IMR-90 (cell line): ENCODE results near the gene TOP2A. TPM values are rescaled to one million over a fixed set of nuclear protein-coding genes. Genes with fewer than 3 reads are reported as not detected.

Source experiments
- ATAC-seq: fragments of 200-7000 bp; cut with Tn5 transposase; 2 replicates; pipeline ENCODE4 v1.9.1; 2020; ENCODE audit warnings: low read depth, mild to moderate bottlenecking, moderate library complexity
- BruUV-seq: library from RNA; stranded (reverse); fragments of 400-500 nt; replicated peaks from 2 replicates; lab custom pipeline; 2021; lab: Mats Ljungman, UMichigan
- CTCF ChIA-PET: fragments of 300-600 bp; formaldehyde crosslinking; extraction: SDS; loops from one replicate; lab custom pipeline; 2021; ENCODE audit warnings: antibody characterized with exemption; lab: Yijun Ruan, JAX
- POLR2A ChIA-PET: fragments of 300-600 bp; sonication (Branson Sonifier 250); formaldehyde crosslinking; loops from one replicate; lab custom pipeline; 2022; ENCODE audit warnings: antibody characterized with exemption; ENCODE audit not compliant: unreplicated experiment; lab: Charles Lee
- DNase-seq: peaks from one replicate; pipeline ENCODE4 v3.0.0; 2013
- H2AFZ ChIP-seq: replicated peaks from 2 replicates; pipeline ENCODE3; 2013; ENCODE audit warnings: low read length, mild to moderate bottlenecking; ENCODE audit not compliant: poor library complexity
- H2AK5ac ChIP-seq: 2 replicates; pipeline ENCODE4 v1.6.1; 2013; ENCODE audit warnings: low read depth, low read length, inconsistent platforms
- H2AK9ac ChIP-seq: replicated peaks from 2 replicates; pipeline ENCODE3; 2013; ENCODE audit warnings: mild to moderate bottlenecking, low read depth, low read length, moderate library complexity; ENCODE audit not compliant: poor library complexity
- H2BK120ac ChIP-seq: 2 replicates; pipeline ENCODE4 v1.6.1; 2013; ENCODE audit warnings: low read depth, low read length, inconsistent platforms
- H2BK15ac ChIP-seq: 3 replicates; pipeline ENCODE4 v1.6.1; 2013; ENCODE audit warnings: low read depth, low read length, inconsistent platforms
- H2BK20ac ChIP-seq: 2 replicates; pipeline ENCODE4 v1.6.1; 2013; ENCODE audit warnings: low read depth, mild to moderate bottlenecking, inconsistent platforms, low read length, moderate library complexity
- H2BK5ac ChIP-seq: 2 replicates; pipeline ENCODE4 v1.6.1; 2013; ENCODE audit warnings: mild to moderate bottlenecking, low read depth, low read length, inconsistent platforms; ENCODE audit not compliant: poor library complexity, severe bottlenecking
- H3K14ac ChIP-seq: replicated peaks from 2 replicates; pipeline ENCODE4 v1.6.1; 2013; ENCODE audit warnings: low read depth, low read length, inconsistent platforms
- H3K18ac ChIP-seq: 2 replicates; pipeline ENCODE4 v1.6.1; 2013; ENCODE audit warnings: low read depth, low read length, control low read depth
- H3K23ac ChIP-seq: 2 replicates; pipeline ENCODE4 v1.6.1; 2013; ENCODE audit warnings: low read depth, low read length, inconsistent platforms
- H3K27ac ChIP-seq: 2 replicates; pipeline ENCODE4 v1.5.1; 2013; ENCODE audit warnings: mild to moderate bottlenecking, control low read depth, low read length; ENCODE audit not compliant: insufficient read depth
- H3K27me3 ChIP-seq: 2 replicates; pipeline ENCODE4 v1.6.1; 2013; ENCODE audit warnings: low read length; ENCODE audit not compliant: control insufficient read depth, insufficient read depth
- H3K36me3 ChIP-seq: 2 replicates; pipeline ENCODE4 v1.6.1; 2013; ENCODE audit warnings: low read length, mixed read lengths; ENCODE audit not compliant: control insufficient read depth, insufficient read depth
- H3K4ac ChIP-seq: 2 replicates; pipeline ENCODE4 v1.6.1; 2013; ENCODE audit warnings: low read depth, low read length, inconsistent platforms
- H3K4me1 ChIP-seq: 2 replicates; pipeline ENCODE4 v1.6.1; 2013; ENCODE audit warnings: low read length, mixed read lengths; ENCODE audit not compliant: control insufficient read depth, insufficient read depth
- H3K4me2 ChIP-seq: 2 replicates; pipeline ENCODE4 v1.6.1; 2013; ENCODE audit warnings: low read depth, mild to moderate bottlenecking, control low read depth, low read length, moderate library complexity
- H3K4me3 ChIP-seq: 2 replicates; pipeline ENCODE4 v1.5.1; 2013; ENCODE audit warnings: low read depth, mild to moderate bottlenecking, control low read depth, low read length, moderate library complexity; ENCODE audit not compliant: insufficient read depth
- H3K56ac ChIP-seq: 2 replicates; pipeline ENCODE4 v1.6.1; 2013; ENCODE audit warnings: low read length, inconsistent platforms; ENCODE audit not compliant: insufficient read depth; ENCODE audit errors: extremely low read depth
- H3K79me1 ChIP-seq, 2 experiments: 2 replicates each; pipeline ENCODE4 v1.6.1; 2013; ENCODE audit warnings: low read length in 2 of 2, inconsistent platforms in 1 of 2, low read depth in 1 of 2
- H3K9ac ChIP-seq: 2 replicates; pipeline ENCODE4 v1.6.1; 2013; ENCODE audit warnings: low read depth, low read length, control low read depth
- H3K9me1 ChIP-seq: 2 replicates; pipeline ENCODE4 v1.6.1; 2013; ENCODE audit warnings: low read length, inconsistent platforms; ENCODE audit not compliant: insufficient read depth
- H3K9me3 ChIP-seq: 2 replicates; pipeline ENCODE4 v1.6.1; 2013; ENCODE audit warnings: low read length; ENCODE audit not compliant: control insufficient read depth, insufficient read depth
- H4K20me1 ChIP-seq: 2 replicates; pipeline ENCODE4 v1.6.1; 2013; ENCODE audit warnings: low read length, inconsistent platforms; ENCODE audit not compliant: insufficient read depth
- H4K5ac ChIP-seq: 2 replicates; pipeline ENCODE4 v1.6.1; 2013; ENCODE audit warnings: mild to moderate bottlenecking, low read depth, low read length, control low read depth
- H4K8ac ChIP-seq, 2 experiments: 2 replicates each; pipeline ENCODE4 v1.6.1; 2013; ENCODE audit warnings: low read depth in 2 of 2, low read length in 2 of 2, control low read depth in 1 of 2, inconsistent platforms in 1 of 2
- H4K91ac ChIP-seq: 2 replicates; pipeline ENCODE4 v1.6.1; 2013; ENCODE audit warnings: low read depth, low read length, inconsistent platforms; ENCODE audit not compliant: insufficient read depth
- BHLHE40 ChIP-seq: fragments of 150-350 bp; IDR thresholded peaks from 2 replicates; pipeline ENCODE4 v1.6.1; 2016; ENCODE audit warnings: mild to moderate bottlenecking, low read depth, low read length
- CEBPB ChIP-seq: IDR thresholded peaks from 2 replicates; pipeline ENCODE4 v1.6.1; 2012; ENCODE audit warnings: low read depth, low read length, improper control_type of control experiment
- CHD1 ChIP-seq: IDR thresholded peaks from 2 replicates; pipeline ENCODE4 v1.6.1; 2012; ENCODE audit warnings: low read depth, low read length, improper control_type of control experiment
- CTCF ChIP-seq: conservative IDR thresholded peaks from 2 replicates; pipeline ENCODE4 v1.5.1; 2012; ENCODE audit warnings: mild to moderate bottlenecking, low read depth, low read length, improper control_type of control experiment
- ELK1 ChIP-seq: fragments of 150-350 bp; IDR thresholded peaks from 2 replicates; pipeline ENCODE4 v1.6.1; 2016; ENCODE audit warnings: low read depth, mild to moderate bottlenecking, low read length, moderate library complexity, borderline replicate concordance
- FOS ChIP-seq: fragments of 150-350 bp; IDR thresholded peaks from 2 replicates; pipeline ENCODE4 v1.6.1; 2016; ENCODE audit warnings: low read depth, low read length
- MAFK ChIP-seq: IDR thresholded peaks from 2 replicates; pipeline ENCODE4 v1.6.1; 2012; ENCODE audit warnings: low read depth, low read length, improper control_type of control experiment
- MAZ ChIP-seq: IDR thresholded peaks from 2 replicates; pipeline ENCODE4 v1.6.1; 2012; ENCODE audit warnings: low read depth, mild to moderate bottlenecking, low read length, improper control_type of control experiment, moderate library complexity, borderline replicate concordance
- MXI1 ChIP-seq: IDR thresholded peaks from 2 replicates; pipeline ENCODE4 v1.6.1; 2012; ENCODE audit warnings: low read depth, mild to moderate bottlenecking, low read length, moderate library complexity, borderline replicate concordance
- NFE2L2 ChIP-seq: fragments of 150-350 bp; IDR thresholded peaks from 2 replicates; pipeline ENCODE4 v1.6.1; 2016; ENCODE audit warnings: low read depth, mild to moderate bottlenecking, low read length
- POLR2A ChIP-seq: IDR thresholded peaks from 2 replicates; pipeline ENCODE4 v1.6.1; 2012; ENCODE audit warnings: mild to moderate bottlenecking, low read depth, low read length
- RAD21 ChIP-seq: IDR thresholded peaks from 2 replicates; pipeline ENCODE4 v1.6.1; 2012; ENCODE audit warnings: low read length, improper control_type of control experiment
- RCOR1 ChIP-seq: IDR thresholded peaks from 2 replicates; pipeline ENCODE4 v1.6.1; 2012; ENCODE audit warnings: mild to moderate bottlenecking, low read length, improper control_type of control experiment; ENCODE audit not compliant: insufficient replicate concordance
- RFX5 ChIP-seq: IDR thresholded peaks from 2 replicates; pipeline ENCODE4 v1.8.0; 2012; ENCODE audit warnings: low read depth, mild to moderate bottlenecking, low read length, moderate library complexity
- SMC3 ChIP-seq: fragments of 150-350 bp; IDR thresholded peaks from 2 replicates; pipeline ENCODE4 v1.6.1; 2016; ENCODE audit warnings: low read depth, mild to moderate bottlenecking, antibody characterized with exemption, low read length, moderate library complexity
- USF2 ChIP-seq: fragments of 150-350 bp; IDR thresholded peaks from 2 replicates; pipeline ENCODE4 v1.6.1; 2017; ENCODE audit warnings: mild to moderate bottlenecking, antibody characterized with exemption, low read length, low read depth
- dilution Hi-C: fragments of 300-500 bp; cut with HindIII; formaldehyde crosslinking; loops from one replicate; pipeline ENCODE4 v1.14.3; 2018; ENCODE audit warnings: low sequenced_read_pairs; ENCODE audit not compliant: unreplicated experiment
- in situ Hi-C: fragments of 300-500 bp; cut with MboI; formaldehyde crosslinking; loops from 3 replicates; pipeline ENCODE4 v1.14.3; 2019; ENCODE audit warnings: low sequenced_read_pairs, inconsistent platforms, mixed read lengths
- intact Hi-C: fragments of 100-400 bp; cut with micrococcal nuclease; formaldehyde crosslinking; loops from 2 replicates; pipeline ENCODE4 v1.10.0; 2022
- polyA plus RNA-seq, 3 experiments: library from polyadenylated mRNA; depleted of rRNA; stranded (reverse); fragments of >200 nt; gene quantifications; 2 replicates each; pipeline ENCODE4 v1.2.3, GENCODE V29; 2012; ENCODE audit warnings: low replicate concordance in 1 of 3
- total RNA-seq: library from RNA; depleted of rRNA; stranded (reverse); fragments of >200 nt; gene quantifications from 2 replicates; pipeline ENCODE4 v1.2.3, GENCODE V29; 2012

TOP2A gene
- total and polyA plus RNA-seq, 2 of the 4 experiments (the other 2 are of a cell fraction): 43.4 to 68.5 TPM

GRCh38 chr17:40412880-40413279 lies 4.8 kb downstream of the TOP2A start:
- no peak for DNase-seq
- Histone ChIP-seq H2BK20ac (no peak overlapping the region), H3K18ac (no peak overlapping the region), H2BK120ac (no peak overlapping the region), H2AK5ac (no peak overlapping the region), H3K9me3 (no peaks in the 10 kb centered on the region), H3K23ac (no peak overlapping the region), H4K20me1 (no peaks in the 10 kb centered on the region), H4K91ac (no peak overlapping the region), H2AK9ac (no peak overlapping the region), H2BK15ac (no peak overlapping the region), H4K5ac (no peak overlapping the region), H3K9ac (no peak overlapping the region), H3K36me3 (peaks cover 4% of the 10 kb centered on the region; the same call in 1 of the 2 replicates), H3K56ac (no peak overlapping the region), H2BK5ac (no peak overlapping the region), H3K4me3 (no peak overlapping the region), H3K4ac (no peak overlapping the region), H3K4me2 (no peak overlapping the region), H3K79me1 (peaks cover 33 to 37% of the 10 kb centered on the region in 2 experiments), H4K8ac (no peak overlapping the region), H3K9me1 (no peaks in the 10 kb centered on the region), H3K4me1 (no peaks in the 10 kb centered on the region), H3K14ac (no peak overlapping the region), H3K27me3 (no peaks in the 10 kb centered on the region), H2AFZ (no peak overlapping the region), H3K27ac (no peak overlapping the region)
- intact Hi-C loops: no loop called here
- ATAC-seq: no peak
- BruUV-seq: no TSS peak
- POLR2A ChIA-PET: no interaction called here
- CTCF ChIA-PET: no interaction called here
- in situ Hi-C loops: no loop called here
- dilution Hi-C loops: no loop called here
- TF ChIP-seq SMC3 (no peak), USF2 (no peak), MAZ (no peak), ELK1 (no peak), NFE2L2 (no peak), RFX5 (no peak), RCOR1 (no peak), MAFK (no peak), BHLHE40 (no peak), CHD1 (no peak), MXI1 (no peak), POLR2A (no peak), FOS (no peak), RAD21 (no peak), CTCF (no peak), CEBPB (no peak)
